Activated naive CD4-positive, alpha-beta T cell treated with anti-CD3 and anti-CD28 coated beads, Interleukin-2, amount 50 U/mL, for 24 hours (primary cell): ENCODE measurements around the gene PIP5K1B.

Source experiments
- H3K27ac Mint-ChIP-seq: one replicate; pipeline ENCODE4 v1.8.0; 2021; ENCODE audit warnings: mild to moderate bottlenecking, mixed read lengths
- H3K27me3 Mint-ChIP-seq: one replicate; pipeline ENCODE4 v1.8.0; 2021; ENCODE audit warnings: mixed read lengths
- H3K36me3 Mint-ChIP-seq: one replicate; pipeline ENCODE4 v1.8.0; 2021; ENCODE audit warnings: mixed read lengths
- H3K4me1 Mint-ChIP-seq: one replicate; pipeline ENCODE4 v1.8.0; 2021; ENCODE audit warnings: mixed read lengths
- H3K4me3 Mint-ChIP-seq: one replicate; pipeline ENCODE4 v1.8.0; 2021; ENCODE audit warnings: mild to moderate bottlenecking, mixed read lengths
- H3K9me3 Mint-ChIP-seq: one replicate; pipeline ENCODE4 v1.8.0; 2021; ENCODE audit warnings: mixed read lengths

PIP5K1B gene

DNA sequence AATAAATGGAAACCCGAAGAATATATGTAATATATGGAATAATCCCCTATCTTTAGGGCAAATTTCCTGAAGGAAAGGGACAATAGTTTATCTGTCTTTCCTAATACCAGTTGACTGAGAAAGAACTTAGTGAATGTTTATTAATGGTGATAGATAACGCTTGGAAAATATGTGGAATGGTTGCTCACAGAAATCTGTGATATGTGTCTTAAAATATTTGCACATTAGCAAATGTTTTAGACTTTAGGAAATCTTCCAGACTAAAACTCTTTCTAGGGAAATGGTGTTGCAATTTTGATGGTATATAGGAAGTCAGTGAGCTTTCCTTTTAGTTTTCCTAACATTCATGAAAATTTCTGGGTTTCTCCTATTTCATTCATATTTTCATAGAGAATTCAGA, 90.4 kb downstream of the PIP5K1B start:
- no peak overlapping the region for H3K27ac Mint-ChIP-seq
- H3K4me3 Mint-ChIP-seq = no peak overlapping the region
- no peaks in the 10 kb centered on the region for H3K9me3 Mint-ChIP-seq
- H3K4me1 Mint-ChIP-seq = peaks cover 4% of the 10 kb centered on the region
- no peaks in the 10 kb centered on the region for H3K27me3 Mint-ChIP-seq
- no peaks in the 10 kb centered on the region for H3K36me3 Mint-ChIP-seq

- Mint-ChIP-seq H3K4me1 (peaks cover 4% of the 10 kb centered on the region), H3K36me3 (no peaks in the 10 kb centered on the region), H3K9me3 (no peaks in the 10 kb centered on the region), H3K27me3 (no peaks in the 10 kb centered on the region), H3K4me3 (no peak overlapping the region), H3K27ac (no peak overlapping the region)
Measured at GRCh38 chr9:68797116-68797515, 92.1 kb downstream of the PIP5K1B start.

- Mint-ChIP-seq H3K27me3 (no peaks in the 10 kb centered on the region), H3K4me3 (no peak overlapping the region), H3K27ac (peak overlapping the region; percentile 14), H3K36me3 (no peaks in the 10 kb centered on the region), H3K9me3 (no peaks in the 10 kb centered on the region), H3K4me1 (peaks cover 4% of the 10 kb centered on the region)
Measured at GRCh38 chr9:68798423-68798822, 93.4 kb downstream of the PIP5K1B start.

GRCh38 chr9:68800836-68801235, 95.8 kb downstream of the PIP5K1B start:
- Mint-ChIP-seq H3K9me3 (no peaks in the 10 kb centered on the region), H3K4me3 (no peak overlapping the region), H3K27me3 (no peaks in the 10 kb centered on the region), H3K4me1 (peaks cover 4% of the 10 kb centered on the region), H3K27ac (no peak overlapping the region), H3K36me3 (no peaks in the 10 kb centered on the region)

- no peak overlapping the region for H3K4me3 Mint-ChIP-seq
- no peaks in the 10 kb centered on the region for H3K36me3 Mint-ChIP-seq
- no peaks in the 10 kb centered on the region for H3K27me3 Mint-ChIP-seq
- H3K27ac Mint-ChIP-seq = no peak overlapping the region
- H3K9me3 Mint-ChIP-seq = no peaks in the 10 kb centered on the region
- peaks cover 4% of the 10 kb centered on the region for H3K4me1 Mint-ChIP-seq
Measured at GRCh38 chr9:68802525-68803015, 97.5 kb downstream of the PIP5K1B start.

GRCh38 chr9:68804911-68805889, 100.2 kb downstream of the PIP5K1B start:
- Mint-ChIP-seq H3K27ac (no peak overlapping the region), H3K4me3 (no peak overlapping the region), H3K27me3 (no peaks in the 10 kb centered on the region), H3K36me3 (no peaks in the 10 kb centered on the region), H3K9me3 (no peaks in the 10 kb centered on the region), H3K4me1 (no peaks in the 10 kb centered on the region)

DNA sequence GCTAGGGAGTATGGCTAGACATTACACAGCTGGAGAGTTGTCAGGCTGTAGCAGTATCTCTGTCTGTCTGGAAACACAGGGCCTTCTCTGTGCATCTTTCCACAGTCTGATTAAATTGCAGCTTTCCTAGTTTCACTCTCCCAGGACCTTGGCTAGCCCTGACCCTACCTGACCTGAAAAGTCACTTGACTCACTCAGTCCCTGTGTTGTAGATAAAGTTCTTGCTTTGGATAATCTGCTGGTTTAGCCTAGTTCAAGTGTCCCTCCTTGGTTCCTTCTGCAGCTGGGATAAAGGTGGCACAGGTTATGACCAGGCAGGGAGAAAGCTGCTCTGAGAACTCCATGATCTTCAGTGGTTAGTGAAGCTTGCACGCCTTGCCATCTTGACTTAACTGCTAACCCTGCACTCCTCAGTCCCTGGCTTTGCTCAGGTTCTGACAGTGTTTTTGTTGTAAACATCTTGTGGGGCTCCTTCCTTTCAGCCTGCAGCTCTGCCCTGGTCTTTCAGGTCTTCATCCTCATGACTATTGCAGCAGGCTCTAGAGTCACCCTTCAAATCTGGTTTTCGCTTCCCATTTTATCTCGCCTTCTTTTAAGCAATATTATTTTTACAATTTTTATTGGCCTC, 101.0 kb downstream of the PIP5K1B start:
- Mint-ChIP-seq H3K4me1 (no peaks in the 10 kb centered on the region), H3K4me3 (no peak overlapping the region), H3K36me3 (no peaks in the 10 kb centered on the region), H3K27me3 (no peaks in the 10 kb centered on the region), H3K9me3 (no peaks in the 10 kb centered on the region), H3K27ac (no peak overlapping the region)

GRCh38 chr9:68808338-68808890, 103.4 kb downstream of the PIP5K1B start:
- no peaks in the 10 kb centered on the region for H3K9me3 Mint-ChIP-seq
- no peaks in the 10 kb centered on the region for H3K36me3 Mint-ChIP-seq
- H3K27ac Mint-ChIP-seq = no peak overlapping the region
- no peaks in the 10 kb centered on the region for H3K4me1 Mint-ChIP-seq
- peaks cover under 1% of the 10 kb centered on the region for H3K27me3 Mint-ChIP-seq
- no peak overlapping the region for H3K4me3 Mint-ChIP-seq

GRCh38 chr9:68817079-68817875, 112.2 kb downstream of the PIP5K1B start:
- Mint-ChIP-seq H3K9me3 (no peaks in the 10 kb centered on the region), H3K27ac (no peak overlapping the region), H3K4me3 (no peak overlapping the region), H3K27me3 (peaks cover 1% of the 10 kb centered on the region), H3K36me3 (no peaks in the 10 kb centered on the region), H3K4me1 (no peaks in the 10 kb centered on the region)

DNA sequence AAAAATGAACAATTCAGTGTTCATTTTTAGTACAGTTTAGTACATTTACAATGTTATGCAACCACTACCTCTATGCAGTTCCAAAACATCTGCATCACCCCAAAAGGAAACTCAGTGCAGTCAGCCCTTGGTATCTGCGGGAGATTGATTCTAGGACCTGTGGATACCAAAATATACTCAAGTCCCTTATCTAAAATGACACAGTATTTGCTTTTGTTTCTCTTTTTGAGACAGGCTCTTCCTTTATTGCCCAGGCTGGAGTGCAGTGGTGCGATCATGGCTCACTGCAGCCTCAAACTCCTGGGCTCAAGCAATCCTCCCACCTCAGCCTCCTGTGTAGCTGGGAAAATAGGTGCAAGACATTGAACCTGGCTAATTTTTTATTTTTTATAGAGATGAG, 114.0 kb downstream of the PIP5K1B start:
- Mint-ChIP-seq H3K4me3 (no peak overlapping the region), H3K36me3 (no peaks in the 10 kb centered on the region), H3K27me3 (no peaks in the 10 kb centered on the region), H3K27ac (no peak overlapping the region), H3K4me1 (no peaks in the 10 kb centered on the region), H3K9me3 (no peaks in the 10 kb centered on the region)

DNA sequence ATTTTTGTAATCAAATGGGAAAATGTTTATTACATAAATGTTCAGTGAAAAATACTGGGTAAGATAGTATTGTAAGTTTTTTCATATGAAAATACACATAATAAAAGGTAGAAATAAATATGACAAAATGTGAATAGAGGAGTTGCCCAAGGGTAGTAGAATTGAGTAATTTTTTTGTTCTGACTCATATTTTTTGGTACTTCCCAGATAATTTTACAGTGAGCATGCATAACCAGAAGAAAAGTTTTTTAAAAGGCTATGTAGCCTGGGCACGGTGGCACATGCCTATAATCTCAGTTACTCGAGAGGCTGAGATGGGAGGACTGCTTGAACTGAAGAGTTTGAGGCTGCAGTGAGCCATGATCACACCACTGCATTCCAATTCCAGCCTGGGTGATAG, 116.9 kb downstream of the PIP5K1B start:
- Mint-ChIP-seq H3K27me3 (no peaks in the 10 kb centered on the region), H3K9me3 (no peaks in the 10 kb centered on the region), H3K36me3 (no peaks in the 10 kb centered on the region), H3K4me1 (no peaks in the 10 kb centered on the region), H3K4me3 (no peak overlapping the region), H3K27ac (no peak overlapping the region)

DNA sequence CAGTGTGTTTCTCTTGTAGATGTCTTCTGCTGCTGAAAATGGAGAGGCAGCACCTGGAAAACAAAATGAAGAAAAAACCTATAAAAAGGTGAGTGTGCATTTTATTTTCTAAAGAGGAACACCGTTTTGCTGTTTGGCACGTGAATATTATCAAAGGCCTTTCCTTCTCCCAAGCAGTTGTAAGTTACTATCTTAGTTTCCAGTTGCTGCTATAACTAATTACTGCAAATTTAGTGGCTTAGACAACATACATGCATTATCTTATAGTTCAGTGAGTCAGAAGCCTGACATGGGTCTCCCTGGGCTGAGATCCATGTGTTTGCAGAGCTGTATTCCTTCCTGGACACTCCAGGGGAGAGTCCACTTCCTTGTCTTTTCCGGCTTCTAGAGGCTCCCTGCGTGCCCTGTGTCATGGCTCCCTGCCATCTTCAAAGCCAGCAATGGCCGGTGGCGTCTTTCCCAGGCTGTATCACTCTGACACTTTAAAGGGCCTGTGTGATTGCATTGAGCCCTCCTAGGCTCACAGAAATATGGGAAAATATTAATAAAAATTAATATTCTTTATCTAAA, 117.6 kb downstream of the PIP5K1B start:
- H3K36me3 Mint-ChIP-seq = no peaks in the 10 kb centered on the region
- no peak overlapping the region for H3K4me3 Mint-ChIP-seq

GRCh38 chr9:68825762-68826472, 120.9 kb downstream of the PIP5K1B start:
- no peak overlapping the region for H3K4me3 Mint-ChIP-seq
- no peaks in the 10 kb centered on the region for H3K27me3 Mint-ChIP-seq
- no peak overlapping the region for H3K27ac Mint-ChIP-seq
- no peaks in the 10 kb centered on the region for H3K9me3 Mint-ChIP-seq
- H3K4me1 Mint-ChIP-seq = no peaks in the 10 kb centered on the region
- no peaks in the 10 kb centered on the region for H3K36me3 Mint-ChIP-seq

More for the DNA sequence above, 117.6 kb downstream of the PIP5K1B start:
- no peaks in the 10 kb centered on the region for H3K9me3 Mint-ChIP-seq
- H3K27ac Mint-ChIP-seq = no peak overlapping the region
- no peaks in the 10 kb centered on the region for H3K27me3 Mint-ChIP-seq
- no peaks in the 10 kb centered on the region for H3K4me1 Mint-ChIP-seq

GRCh38 chr9:68827837-68828744, 123.1 kb downstream of the PIP5K1B start:
- H3K9me3 Mint-ChIP-seq = no peaks in the 10 kb centered on the region
- H3K4me1 Mint-ChIP-seq = no peaks in the 10 kb centered on the region
- no peak overlapping the region for H3K27ac Mint-ChIP-seq
- no peaks in the 10 kb centered on the region for H3K27me3 Mint-ChIP-seq
- no peaks in the 10 kb centered on the region for H3K36me3 Mint-ChIP-seq
- H3K4me3 Mint-ChIP-seq = no peak overlapping the region
